NCI-H1105 (cell line): ENCODE results near the gene IGSF3.
"Not testable (repeated sequence)": the region's sequence is repeated elsewhere in the genome, so short reads cannot be mapped to it uniquely, and the experiment has no call there.

ENCODE experiments used
- DNase-seq: peaks from one replicate; lab custom pipeline; 2025; lab: John Stamatoyannopoulos, UW

The IGSF3 gene

GRCh38 chr1:116574581-116575291, 92.8 kb downstream of the IGSF3 start:
- DNase-seq = peak; percentile 52

GRCh38 chr1:116573431-116574095, 94.0 kb downstream of the IGSF3 start:
- DNase-seq = no peak

DNA sequence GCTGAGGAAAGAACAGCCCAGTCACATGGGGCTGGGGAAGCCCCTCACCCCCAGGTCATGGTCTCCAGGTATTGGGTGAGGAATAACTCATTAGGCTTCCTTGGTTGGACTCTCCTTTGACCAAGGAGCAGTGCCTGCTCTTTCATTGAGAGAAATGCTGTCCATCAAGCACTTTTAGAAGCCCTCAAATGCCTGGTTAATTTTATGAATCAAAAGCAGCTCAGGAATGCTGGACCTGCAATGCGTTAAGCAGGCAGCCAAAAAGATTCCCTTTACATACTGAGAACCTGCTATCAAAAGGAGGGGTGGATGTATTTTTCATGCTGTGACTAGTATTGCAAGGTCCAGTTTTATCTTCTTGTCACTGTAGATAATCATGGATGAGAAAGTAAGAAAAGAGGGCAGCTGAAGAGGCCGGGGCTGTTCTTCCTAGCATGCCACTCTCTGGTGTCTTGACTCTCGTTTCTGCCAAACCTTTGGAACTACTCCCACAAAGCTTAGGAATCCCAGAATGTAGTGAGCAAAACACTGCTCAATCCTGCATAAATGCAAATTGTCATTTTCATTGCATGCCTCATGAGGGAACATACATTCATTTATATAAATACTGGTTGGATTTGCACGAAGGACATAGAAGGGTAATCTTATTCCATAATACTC, 94.6 kb downstream of the IGSF3 start:
- no peak for DNase-seq

GRCh38 chr1:116572099-116572498, 95.4 kb downstream of the IGSF3 start:
- no peak for DNase-seq

GRCh38 chr1:116571215-116571919, 96.2 kb downstream of the IGSF3 start:
- no peak for DNase-seq

DNA sequence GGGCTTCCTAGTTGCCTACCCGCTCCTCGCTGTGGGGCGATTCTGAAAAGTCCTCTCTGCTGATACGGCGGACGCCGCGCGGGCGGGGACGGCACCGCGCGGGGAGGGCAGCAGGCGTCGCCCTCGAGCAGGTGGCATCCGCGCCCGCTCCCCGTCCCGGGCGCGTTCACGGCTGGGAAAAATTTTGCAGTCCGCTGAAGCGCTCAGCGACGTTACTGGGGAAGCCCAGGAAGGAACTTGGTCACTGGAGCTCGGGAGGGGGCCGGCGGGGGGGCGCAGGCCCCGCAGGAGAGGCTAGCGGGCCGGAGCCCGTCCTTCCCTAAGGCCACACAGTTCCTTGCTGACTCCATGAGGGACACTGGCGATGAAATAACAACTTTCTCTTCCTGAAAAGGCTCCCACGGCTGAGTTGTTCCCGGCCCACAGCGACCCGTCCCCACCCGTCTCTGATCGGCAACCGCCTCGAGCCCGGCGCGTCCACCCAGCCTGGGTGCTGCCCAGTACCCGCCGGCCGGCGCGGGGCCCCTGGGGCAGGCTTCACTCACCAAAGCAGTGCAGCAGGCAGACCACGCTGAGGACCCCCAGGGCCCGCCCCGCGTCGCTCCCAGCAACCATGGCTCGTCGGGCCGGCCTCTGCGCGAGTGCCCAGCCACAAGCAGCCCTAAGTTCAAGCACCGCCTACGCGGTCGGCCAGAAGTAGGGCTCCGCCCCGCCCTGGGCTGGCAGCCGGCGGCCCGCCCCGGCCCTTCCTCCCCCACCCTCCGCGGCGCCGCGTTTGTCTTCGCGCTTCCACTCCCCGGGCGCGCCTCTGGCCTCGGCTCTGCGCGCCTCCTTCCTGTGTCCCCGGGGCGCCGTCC, 96.9 kb downstream of the IGSF3 start, which contains the start of gene CD58:
TSS of gene CD58 (minus strand) at position 669 of the 857 bp plus-strand sequence. CDS start at position 615, 54 bp downstream.
- DNase-seq = peak; percentile 83

GRCh38 chr1:116569776-116570357, 97.7 kb downstream of the IGSF3 start:
- DNase-seq = no peak

DNA sequence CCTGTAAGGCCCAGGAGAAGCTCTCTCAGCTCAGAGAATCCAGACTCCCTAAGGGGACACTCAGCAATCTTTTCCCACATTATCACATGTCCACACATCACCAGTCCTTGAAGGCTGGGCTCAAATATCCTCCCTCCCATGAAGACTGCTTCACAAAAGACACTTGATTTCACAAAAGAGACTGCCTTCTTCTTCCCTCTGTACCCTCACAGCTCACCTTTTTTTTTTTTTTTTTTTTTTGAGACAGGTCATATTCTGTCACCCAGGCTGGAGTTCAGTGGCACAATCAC, 98.2 kb downstream of the IGSF3 start:
- DNase-seq = no peak

- DNase-seq = no peak
These were observed 98.7 kb downstream of the IGSF3 start for GRCh38 chr1:116568662-116569380.

DNA sequence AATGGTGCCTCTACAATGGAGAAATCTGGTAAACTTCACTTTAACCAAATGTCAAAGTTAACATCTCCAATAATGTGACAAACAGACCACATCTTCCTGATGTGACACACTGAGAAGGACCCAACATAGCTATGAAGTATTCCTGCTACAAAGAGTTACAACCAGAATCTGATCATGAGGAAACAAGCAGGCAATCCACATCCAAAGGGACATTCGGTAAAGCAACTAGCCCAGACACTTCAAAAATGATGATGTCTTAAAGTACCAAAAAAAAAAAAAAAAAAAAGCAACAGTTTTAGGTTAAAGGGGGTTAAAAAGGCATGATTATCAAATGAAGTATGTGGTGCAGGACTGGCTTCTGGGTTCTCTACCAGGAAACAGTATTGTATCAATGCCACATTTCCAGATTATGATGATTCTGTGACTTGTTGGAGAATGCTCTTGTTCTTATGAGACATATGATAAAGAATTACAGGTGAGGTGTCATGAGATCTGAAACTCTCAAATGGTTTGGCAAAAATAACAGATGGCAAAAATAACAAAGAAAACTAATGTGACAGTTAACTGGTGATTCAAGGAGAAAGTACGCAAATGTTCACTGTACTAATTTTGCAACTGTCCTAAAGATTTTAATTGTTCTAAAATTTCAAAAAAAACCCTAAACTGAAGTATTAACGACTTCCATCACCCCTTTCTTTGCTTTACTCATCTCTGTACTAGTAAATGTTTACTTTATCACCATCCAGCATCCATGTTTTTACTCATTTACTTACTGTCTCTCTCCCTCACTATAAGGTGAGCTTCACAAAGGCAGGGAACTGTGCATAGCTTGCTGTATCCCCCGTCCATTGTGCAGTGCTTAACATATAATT, 99.5 kb downstream of the IGSF3 start:
- DNase-seq = no peak

- no peak for DNase-seq
These were observed 102.3 kb downstream of the IGSF3 start for GRCh38 chr1:116565222-116565621.

DNA sequence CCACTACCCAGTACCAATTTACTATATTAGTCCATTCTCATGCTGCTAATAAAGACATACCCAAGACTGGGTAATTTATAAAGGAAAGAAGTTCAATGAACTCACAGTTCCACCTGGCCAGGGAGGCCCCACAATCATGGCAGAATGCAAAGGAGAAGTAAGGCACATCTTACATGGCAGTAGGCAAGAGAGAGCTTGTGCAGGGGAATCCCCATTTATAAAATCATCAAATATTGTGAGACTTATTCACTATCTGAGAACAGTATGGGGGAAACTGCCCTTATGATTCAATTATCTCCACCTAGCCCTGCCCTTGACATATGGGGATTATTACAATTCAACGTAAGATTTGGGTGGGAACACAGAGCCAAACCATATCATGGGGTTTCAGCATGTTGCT, 103.1 kb downstream of the IGSF3 start:
- no peak for DNase-seq

DNA sequence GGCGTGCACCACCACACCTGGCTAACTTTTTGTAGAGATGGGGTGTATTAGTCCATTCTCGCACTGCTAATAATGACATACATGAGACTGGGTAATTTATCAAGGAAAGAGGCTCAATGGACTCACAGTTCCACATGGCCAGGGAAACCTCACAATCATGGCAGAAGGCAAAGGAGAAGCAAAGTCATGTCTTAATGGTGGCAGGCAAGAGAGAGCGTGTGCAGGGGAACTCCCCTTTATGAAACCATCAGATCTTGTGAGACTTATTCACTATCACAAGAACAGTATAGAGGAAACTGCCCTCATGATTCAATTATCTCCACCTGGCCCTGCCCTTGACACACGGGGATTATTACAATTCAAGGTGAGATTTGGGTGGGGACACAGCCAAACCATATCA, 105.1 kb downstream of the IGSF3 start:
- not testable (repeated sequence) for DNase-seq

GRCh38 chr1:116561563-116561962, 106.0 kb downstream of the IGSF3 start:
- no peak for DNase-seq

GRCh38 chr1:116560704-116561490, 106.6 kb downstream of the IGSF3 start:
- no peak for DNase-seq

DNA sequence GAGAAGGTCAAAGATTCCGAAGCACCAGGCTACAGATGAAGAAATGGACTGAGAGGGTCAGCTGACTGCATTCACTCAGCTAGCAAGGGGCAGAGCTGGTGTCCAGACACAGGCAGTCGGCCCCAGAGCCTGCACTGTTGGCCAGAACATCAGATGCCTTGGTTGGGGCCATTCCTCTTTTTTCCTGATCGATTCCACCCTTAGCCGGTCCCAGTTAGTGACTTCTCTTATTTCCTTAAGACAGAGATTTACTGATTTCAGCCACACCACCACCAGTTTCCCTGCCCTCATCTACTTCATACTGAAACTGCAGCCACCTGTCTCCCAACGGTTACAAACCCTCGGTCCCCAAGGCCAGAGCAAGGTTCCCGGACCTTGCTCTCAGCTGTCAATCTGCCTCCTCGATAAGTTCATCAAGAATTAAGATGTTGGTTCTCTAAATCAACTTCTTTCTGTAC, 108.2 kb downstream of the IGSF3 start:
- DNase-seq = no peak

DNA sequence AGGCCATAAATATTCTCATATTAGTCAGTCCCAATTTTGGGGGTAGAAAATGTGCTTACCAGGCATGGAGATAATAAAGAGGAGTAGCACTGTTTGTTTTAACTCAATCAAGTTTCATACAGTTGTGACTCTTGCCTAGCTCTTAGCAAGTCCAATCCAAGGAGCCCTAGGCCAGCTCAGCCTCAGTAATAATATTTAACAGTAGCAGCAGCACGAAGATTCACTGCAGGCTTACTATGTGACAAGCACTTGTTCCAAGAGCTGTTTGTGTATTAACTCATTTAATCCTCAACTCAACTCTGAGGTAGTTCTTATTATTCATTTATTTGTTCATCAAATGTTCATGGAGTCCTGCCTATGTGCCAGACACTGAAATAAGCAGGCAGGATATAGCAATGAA, 109.0 kb downstream of the IGSF3 start:
- DNase-seq = no peak

GRCh38 chr1:116558140-116558549, 109.4 kb downstream of the IGSF3 start:
- no peak for DNase-seq
